GM19372 (cell line): ENCODE results near the gene MGLL.

Source experiments
- ATAC-seq: cut with Tn5 transposase; IDR thresholded peaks from one replicate; pipeline ENCODE4 v1.9.1; 2021; ENCODE audit warnings: mild to moderate bottlenecking, low read depth, moderate library complexity; ENCODE audit not compliant: unreplicated experiment

Gene MGLL

DNA sequence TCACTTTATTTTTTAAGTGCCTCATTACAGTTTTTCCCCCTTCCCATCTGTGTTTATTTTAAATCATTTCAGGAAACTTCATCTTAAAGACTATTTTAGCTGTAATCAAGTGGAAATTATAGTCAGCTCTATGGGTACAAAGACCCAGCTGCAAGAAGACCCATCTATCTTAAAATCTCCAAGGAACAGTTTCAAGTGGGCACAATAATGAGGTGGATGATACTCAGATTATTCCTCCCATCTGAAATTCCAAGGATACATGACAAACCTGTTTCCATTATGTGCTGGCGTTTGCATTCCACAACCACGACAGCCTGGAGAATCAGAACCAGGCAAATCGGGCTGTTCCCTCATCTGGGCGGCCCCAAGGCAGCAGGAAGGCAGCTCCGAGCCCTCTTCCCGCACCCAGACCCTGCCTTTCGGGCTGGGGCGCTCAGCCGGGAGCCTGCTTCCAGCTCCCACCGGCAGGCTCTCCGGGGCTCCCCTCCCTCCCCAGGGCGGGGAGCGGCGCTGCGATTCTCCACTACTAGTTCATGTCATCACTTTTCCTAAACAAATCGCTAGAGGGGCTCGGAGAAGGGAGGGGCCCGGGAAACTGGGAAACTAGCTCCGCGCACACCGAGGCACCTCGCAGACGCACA is at the start of gene MGLL:
Gene MGLL, minus strand, starts transcription at position 475 of the 641 bp plus-strand sequence. Its CDS starts 197 bp downstream, at position 278.
- ATAC-seq: no peak

DNA sequence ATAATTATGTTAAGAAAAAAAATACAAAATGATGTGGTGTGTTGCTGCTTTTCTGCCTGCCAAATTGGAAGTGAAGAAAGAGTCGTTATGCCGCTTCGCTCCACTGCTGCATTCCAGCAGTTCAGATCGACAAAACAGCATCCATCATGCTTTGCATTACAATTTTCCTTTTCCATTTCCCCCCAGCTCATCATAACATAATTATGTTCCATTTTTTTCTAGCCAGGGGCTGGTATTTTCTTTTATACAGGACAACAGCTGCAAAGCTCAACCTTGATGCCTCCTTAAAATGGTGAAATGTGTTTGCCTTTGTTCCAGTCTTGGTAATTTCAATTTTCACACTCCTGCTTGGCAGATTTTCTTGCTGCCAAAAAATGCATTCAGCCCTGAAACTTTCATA is 47.8 kb upstream of the MGLL start:
- ATAC-seq: no peak

GRCh38 chr3:127867986-127868385 is 45.7 kb upstream of the MGLL start:
- ATAC-seq: no peak

DNA sequence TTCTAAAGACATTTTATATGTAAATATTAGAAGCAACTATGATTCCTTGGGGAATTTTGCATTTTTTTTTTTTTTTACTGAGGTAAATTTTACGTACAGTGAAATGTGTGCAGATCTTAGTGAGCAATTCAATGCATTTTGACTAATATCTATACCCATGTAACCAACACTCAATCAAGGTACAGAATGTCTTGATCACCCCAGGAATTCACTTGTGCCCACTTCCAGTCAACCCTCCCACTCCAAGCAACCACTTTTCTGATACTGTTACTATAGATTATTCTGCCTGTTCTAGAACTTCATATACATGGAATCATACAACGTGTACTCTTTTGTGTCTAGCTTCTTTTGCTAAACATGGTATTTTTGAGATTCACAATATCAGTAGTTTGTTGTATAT is 45.1 kb upstream of the MGLL start:
- no peak for ATAC-seq

- ATAC-seq: no peak
Measured at GRCh38 chr3:127865941-127866340, 43.6 kb upstream of the MGLL start.

GRCh38 chr3:127860211-127860696 is 37.9 kb upstream of the MGLL start:
- ATAC-seq: no peak

GRCh38 chr3:127859730-127860129 is 37.4 kb upstream of the MGLL start:
- ATAC-seq: no peak

DNA sequence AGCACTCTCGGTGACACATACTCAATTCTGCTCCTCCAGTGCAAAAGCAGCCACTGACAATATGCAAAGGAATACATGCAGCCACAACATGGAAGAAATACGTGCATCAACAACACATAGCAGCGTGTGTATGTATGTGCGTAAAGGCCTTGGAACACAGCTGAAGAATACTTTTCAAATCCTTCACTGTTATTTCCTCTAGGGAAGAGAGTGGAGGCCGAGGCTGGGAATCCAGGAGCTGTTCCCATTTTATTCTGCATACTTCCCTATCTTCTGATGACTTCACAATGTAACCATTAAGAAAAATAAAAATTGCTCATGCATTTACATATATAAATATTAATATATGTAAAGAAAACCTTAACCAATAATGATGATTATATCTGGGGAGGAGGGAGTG is 36.6 kb upstream of the MGLL start:
- ATAC-seq: no peak

GRCh38 chr3:127858521-127858920 is 36.2 kb upstream of the MGLL start:
- ATAC-seq: no peak

DNA sequence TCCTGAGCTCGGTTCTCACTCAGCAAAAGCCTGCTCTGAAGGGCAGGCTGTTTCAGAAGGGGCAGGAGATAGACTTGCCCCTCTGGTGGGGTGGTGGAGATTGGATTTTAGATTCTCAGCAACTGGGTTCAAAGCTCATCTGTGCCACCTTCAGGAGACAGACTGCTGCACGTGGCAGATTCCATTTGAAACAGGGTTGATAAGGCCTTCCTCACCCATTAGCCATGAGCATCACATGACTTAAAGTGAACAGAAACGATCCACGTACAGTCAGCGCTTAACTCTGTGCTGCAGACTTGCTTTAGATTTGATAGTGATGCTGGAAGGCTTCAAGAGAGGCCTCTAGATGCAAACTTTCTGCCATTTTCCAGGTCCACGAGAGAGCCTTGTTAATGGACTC is 35.0 kb upstream of the MGLL start:
- no peak for ATAC-seq

GRCh38 chr3:127856801-127857200 is 34.5 kb upstream of the MGLL start:
- ATAC-seq: no peak

DNA sequence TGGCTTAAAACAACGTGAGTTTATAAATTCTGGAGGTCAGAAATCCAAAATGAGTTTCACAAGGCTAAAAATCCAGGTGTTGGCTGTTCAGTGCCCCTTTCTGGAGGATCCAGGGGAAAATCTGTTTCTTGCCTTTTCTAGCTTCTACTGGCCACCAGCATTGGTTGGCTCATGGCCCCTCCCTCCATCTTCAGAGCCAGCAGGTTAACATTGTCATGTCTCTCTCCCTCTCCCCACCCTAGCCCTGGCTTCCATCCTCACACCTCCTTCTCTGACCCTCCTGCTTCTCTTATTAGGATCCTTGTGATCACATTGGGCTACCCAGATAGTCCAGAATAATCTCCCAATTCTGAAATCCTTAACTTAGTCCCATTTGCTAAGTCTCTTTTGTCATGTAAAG is 32.9 kb upstream of the MGLL start:
- no peak for ATAC-seq

GRCh38 chr3:127853681-127854080 is 31.4 kb upstream of the MGLL start:
- no peak for ATAC-seq

GRCh38 chr3:127851899-127852298 is 29.6 kb upstream of the MGLL start:
- ATAC-seq: no peak

DNA sequence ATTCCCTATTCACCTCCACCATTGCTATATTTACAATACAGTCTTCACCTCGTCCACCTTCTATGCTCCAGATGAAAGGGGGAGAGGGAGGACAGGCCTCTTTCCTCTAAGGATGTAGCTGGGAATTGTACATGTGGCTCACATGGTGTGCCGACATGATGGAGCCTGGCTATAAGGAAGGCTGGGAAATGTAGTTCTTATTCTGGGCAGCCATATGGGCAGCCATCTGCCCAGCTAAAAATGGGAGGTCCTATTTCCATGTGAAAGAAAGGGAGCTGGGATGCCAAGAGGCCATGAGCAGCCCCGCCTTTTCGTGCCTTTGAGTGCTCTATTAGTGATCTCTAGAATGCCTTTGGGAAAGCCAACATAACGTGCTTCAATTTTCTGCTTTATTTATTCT is 27.1 kb upstream of the MGLL start:
- no peak for ATAC-seq

DNA sequence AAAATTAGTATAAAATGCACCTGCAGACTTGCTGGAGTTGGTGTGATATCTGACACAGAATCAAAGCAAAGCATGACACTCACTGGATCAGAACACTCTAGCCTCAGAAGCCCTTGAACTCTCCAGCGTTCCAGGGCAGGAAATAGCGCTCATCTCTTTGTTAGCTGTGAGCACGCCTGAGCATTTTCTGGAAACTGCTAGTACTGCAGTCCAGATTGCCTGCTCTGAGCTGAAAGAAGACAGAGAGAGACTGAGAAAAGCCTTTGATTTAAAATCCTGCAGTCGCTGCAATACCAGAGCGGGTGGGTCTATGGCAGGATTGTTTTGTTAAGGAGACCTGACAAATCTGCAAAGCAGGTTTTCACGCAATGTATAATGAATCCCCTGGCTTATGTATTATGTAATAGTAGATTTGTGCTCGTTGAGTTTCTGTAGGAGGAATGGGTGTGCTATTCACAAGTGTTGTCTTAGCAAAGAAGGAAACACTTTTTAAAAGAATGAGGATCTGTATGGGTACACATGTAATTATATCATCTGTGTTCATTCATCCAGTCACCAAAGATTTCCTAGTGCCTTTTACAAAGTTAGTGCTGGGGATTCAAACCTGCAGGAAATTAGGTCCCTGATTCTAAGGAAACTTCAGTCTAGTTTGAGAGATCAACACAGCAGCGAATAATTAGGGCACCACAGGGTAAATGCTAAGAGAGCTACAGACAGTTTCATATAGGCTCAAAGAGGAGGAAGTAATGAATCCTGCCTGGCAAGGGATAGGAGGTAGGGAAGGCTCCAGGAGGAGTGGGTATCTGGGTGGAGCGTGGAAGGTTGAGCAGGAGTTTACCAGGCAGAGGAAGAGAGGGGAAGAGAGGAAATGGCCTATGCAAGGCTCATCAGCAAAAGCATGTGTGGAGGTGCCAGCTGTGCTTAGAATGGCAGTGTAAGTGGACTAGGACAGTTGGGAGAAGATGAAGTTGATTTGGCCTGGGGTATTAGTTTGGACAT is 26.1 kb upstream of the MGLL start:
- ATAC-seq: no peak

DNA sequence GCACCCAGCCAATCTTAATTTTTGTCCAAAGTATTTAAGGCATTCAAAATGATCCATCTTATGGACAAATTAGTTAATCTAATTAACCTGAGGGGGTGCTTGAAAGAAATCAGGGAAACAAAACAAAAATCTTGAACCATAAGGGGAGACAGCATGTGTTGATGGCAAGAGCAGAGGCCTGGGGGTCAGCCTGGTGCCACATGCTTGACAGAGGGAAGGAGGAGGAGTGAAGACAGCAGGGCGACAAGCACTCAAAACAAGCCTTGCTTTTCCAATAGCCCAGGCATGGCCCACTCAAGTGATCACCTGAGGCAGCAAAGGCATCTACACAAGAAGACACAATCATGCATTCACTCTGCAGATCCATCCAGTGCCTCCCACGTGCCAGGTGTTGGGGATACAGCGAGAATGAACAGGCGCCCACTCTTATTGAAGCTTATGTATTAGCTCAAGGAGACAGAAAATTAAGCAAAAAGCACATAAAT is 25.0 kb upstream of the MGLL start:
- no peak for ATAC-seq

DNA sequence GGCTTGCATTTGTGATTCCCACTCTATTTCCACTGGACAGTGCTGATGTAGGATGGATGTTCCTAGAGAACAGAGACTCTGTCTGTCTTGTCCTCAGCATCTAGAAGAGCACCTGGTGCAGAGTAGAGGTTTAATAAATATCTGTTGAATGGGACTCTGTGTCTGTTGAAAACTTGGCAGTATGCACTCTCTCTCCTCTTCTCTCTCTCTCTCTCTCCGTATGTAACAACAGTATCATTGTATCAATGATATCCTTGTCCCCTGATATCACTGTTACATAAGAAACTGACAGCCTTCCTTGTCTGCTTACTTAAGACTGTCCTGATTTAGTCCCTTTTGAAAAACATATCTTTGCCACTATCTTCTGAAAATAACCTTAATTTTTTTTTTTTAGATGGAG is 24.3 kb upstream of the MGLL start:
- no peak for ATAC-seq

- ATAC-seq: no peak
Measured at GRCh38 chr3:127844326-127844942, 22.1 kb upstream of the MGLL start.

- ATAC-seq: no peak
Measured at GRCh38 chr3:127840671-127841070, 18.4 kb upstream of the MGLL start.

DNA sequence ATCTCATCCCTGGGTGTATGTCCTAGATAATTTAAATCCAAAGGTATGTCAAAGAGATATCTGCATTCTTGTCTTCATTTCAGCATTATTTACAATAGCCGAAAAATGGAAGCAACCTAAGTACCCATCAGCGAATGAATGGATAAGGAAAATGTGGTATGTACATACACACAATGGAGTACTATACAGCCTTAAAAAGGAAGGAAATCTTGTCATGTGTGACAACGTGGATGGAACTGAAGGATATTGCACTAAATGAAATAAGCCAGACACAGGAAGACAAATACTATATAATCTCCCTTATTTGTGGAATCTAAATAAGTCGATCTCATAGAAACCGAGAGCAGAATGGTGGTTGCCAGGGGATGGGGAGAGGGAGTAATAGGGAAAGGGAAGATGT is 16.8 kb upstream of the MGLL start:
- no peak for ATAC-seq
